SJCRH30 (cell line): ENCODE data around the gene MRTFA. TPM values are rescaled to one million over a fixed set of nuclear protein-coding genes. Genes with fewer than 3 reads are reported as not detected.
"Not testable (repeated sequence)": the region's sequence is repeated elsewhere in the genome, so short reads cannot be mapped to it uniquely, and the experiment has no call there.

Source experiments
- DNase-seq, 2 experiments: peaks; one replicate each; pipeline ENCODE4 v3.0.0-alpha.2; 2015 to 2020
- H3K27ac ChIP-seq: fragments of 250-450 bp; sonication (Bioruptor Pico); 2 replicates; pipeline ENCODE4 v1.5.1; 2020; ENCODE audit warnings: mild to moderate bottlenecking, moderate library complexity
- H3K27me3 ChIP-seq: fragments of 250-450 bp; sonication (Bioruptor Pico); 2 replicates; pipeline ENCODE4 v1.5.1; 2020; ENCODE audit warnings: mild to moderate bottlenecking, moderate library complexity
- H3K36me3 ChIP-seq: fragments of 250-450 bp; sonication (Bioruptor Pico); 2 replicates; pipeline ENCODE4 v1.5.1; 2020; ENCODE audit warnings: mild to moderate bottlenecking, moderate library complexity
- H3K4me1 ChIP-seq: fragments of 250-450 bp; sonication (Bioruptor Pico); 2 replicates; pipeline ENCODE4 v1.5.1; 2020; ENCODE audit warnings: mild to moderate bottlenecking, moderate library complexity
- H3K4me3 ChIP-seq: fragments of 250-450 bp; sonication (Bioruptor Pico); 2 replicates; pipeline ENCODE4 v1.5.1; 2020; ENCODE audit warnings: mild to moderate bottlenecking, moderate library complexity
- H3K9me3 ChIP-seq: fragments of 250-450 bp; sonication (Bioruptor Pico); replicated peaks from 2 replicates; pipeline ENCODE4 v1.5.1; 2020; ENCODE audit warnings: mild to moderate bottlenecking, moderate library complexity
- total RNA-seq: library from RNA; depleted of rRNA; stranded (reverse); fragments of >200 nt; shearing (Covaris generic); gene quantifications from 2 replicates; pipeline ENCODE4 v1.2.3, GENCODE V29; 2014

Gene MRTFA
- total RNA-seq, 1 experiment from 2014 or later = 12.3 TPM

- no peaks in the 10 kb centered on the region for H3K4me1 ChIP-seq
Observed at GRCh38 chr22:40671369-40671768, 34.9 kb upstream of the MRTFA start.

DNA sequence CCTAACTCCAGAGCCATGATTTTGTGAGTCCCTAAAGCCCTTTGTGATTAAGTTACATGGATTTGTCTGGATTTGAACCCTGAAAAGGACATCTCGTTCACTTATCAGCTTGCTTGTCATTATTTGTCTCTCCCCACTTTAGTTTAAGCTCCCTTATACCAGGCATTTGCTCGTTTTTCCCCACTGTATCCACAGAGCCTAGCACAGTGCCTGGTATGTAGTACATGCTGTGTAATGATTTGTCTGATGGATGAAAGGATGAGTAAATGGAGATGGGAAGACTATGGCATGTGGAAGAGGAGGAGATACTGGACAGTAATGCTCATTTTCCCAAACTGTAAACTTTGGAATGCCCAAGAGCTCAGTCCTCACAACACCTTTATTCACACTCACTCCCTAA lies 33.5 kb upstream of the MRTFA start:
- Histone ChIP-seq H3K36me3 (no peaks in the 10 kb centered on the region), H3K27me3 (no peaks in the 10 kb centered on the region), H3K27ac (no peak overlapping the region), H3K4me3 (no peak overlapping the region), H3K9me3 (no peaks in the 10 kb centered on the region), H3K4me1 (no peaks in the 10 kb centered on the region)
- no peak for DNase-seq

More at GRCh38 chr22:40671369-40671768, 34.9 kb upstream of the MRTFA start:
- no peak for DNase-seq
- no peaks in the 10 kb centered on the region for H3K9me3 ChIP-seq
- no peak overlapping the region for H3K27ac ChIP-seq
- H3K36me3 ChIP-seq = no peaks in the 10 kb centered on the region
- H3K27me3 ChIP-seq = no peaks in the 10 kb centered on the region
- no peak overlapping the region for H3K4me3 ChIP-seq

GRCh38 chr22:40668611-40669411 lies 32.3 kb upstream of the MRTFA start:
- H3K27ac ChIP-seq = no peak overlapping the region
- H3K4me3 ChIP-seq = no peak overlapping the region
- no peaks in the 10 kb centered on the region for H3K27me3 ChIP-seq
- no peaks in the 10 kb centered on the region for H3K9me3 ChIP-seq
- H3K4me1 ChIP-seq = no peaks in the 10 kb centered on the region
- DNase-seq = no peak
- H3K36me3 ChIP-seq = no peaks in the 10 kb centered on the region

GRCh38 chr22:40666151-40666848 lies 29.8 kb upstream of the MRTFA start:
- Histone ChIP-seq H3K9me3 (no peaks in the 10 kb centered on the region), H3K27ac (no peak overlapping the region), H3K4me1 (no peaks in the 10 kb centered on the region), H3K4me3 (no peak overlapping the region), H3K36me3 (no peaks in the 10 kb centered on the region), H3K27me3 (no peaks in the 10 kb centered on the region)
- DNase-seq = no peak

DNA sequence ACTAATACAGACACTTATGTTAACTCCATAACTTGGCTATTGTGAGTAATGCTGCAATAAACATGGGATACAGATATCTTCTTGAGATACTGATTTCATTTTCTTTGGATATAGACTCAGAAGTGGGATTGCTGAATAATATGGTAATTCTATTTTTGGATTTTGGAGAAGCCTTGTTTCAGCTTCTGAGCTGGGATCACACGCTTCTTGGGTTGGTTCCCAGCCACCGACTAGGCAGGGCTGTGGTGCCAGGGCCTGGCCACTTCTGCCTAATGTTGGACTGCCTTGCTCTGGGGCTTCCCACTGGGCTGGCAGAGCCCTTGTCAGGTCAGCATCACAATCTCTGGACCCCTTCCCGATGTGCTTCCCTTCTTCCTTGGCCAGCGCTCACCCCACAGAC lies 28.8 kb upstream of the MRTFA start:
- H3K27ac ChIP-seq = no peak overlapping the region
- no peaks in the 10 kb centered on the region for H3K9me3 ChIP-seq
- H3K4me3 ChIP-seq = no peak overlapping the region

DNA sequence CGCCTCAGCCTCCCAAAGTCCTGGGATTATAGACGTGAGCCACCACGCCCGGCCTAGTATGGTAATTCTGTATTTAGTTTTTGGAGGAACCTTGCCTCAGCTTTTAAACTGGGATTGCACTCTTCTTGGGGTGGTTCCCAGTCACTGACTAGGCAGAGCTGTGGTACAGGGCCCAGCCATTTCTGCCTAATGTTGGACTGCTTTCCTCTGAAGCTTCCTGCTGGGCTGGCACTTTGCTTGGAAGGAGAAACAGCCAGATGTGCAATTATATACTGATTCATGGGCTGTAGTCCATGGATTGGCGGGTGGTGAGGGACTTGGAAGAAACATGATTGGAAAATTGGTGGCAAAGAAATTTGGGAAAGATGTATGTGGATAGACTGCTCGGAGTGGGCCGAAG lies 25.2 kb upstream of the MRTFA start:
- DNase-seq = no peak
- Histone ChIP-seq H3K4me1 (peaks cover 7% of the 10 kb centered on the region), H3K27me3 (no peaks in the 10 kb centered on the region), H3K27ac (no peak overlapping the region), H3K4me3 (no peak overlapping the region), H3K36me3 (no peaks in the 10 kb centered on the region), H3K9me3 (no peaks in the 10 kb centered on the region)

More for the DNA sequence above, 28.8 kb upstream of the MRTFA start:
- DNase-seq = no peak
- no peaks in the 10 kb centered on the region for H3K36me3 ChIP-seq
- no peaks in the 10 kb centered on the region for H3K4me1 ChIP-seq
- no peaks in the 10 kb centered on the region for H3K27me3 ChIP-seq

- Histone ChIP-seq H3K9me3 (no peaks in the 10 kb centered on the region), H3K27ac (no peak overlapping the region), H3K4me3 (no peak overlapping the region), H3K36me3 (no peaks in the 10 kb centered on the region), H3K4me1 (peaks cover 7% of the 10 kb centered on the region), H3K27me3 (no peaks in the 10 kb centered on the region)
- no peak for DNase-seq
Observed at GRCh38 chr22:40660730-40661129, 24.2 kb upstream of the MRTFA start.

DNA sequence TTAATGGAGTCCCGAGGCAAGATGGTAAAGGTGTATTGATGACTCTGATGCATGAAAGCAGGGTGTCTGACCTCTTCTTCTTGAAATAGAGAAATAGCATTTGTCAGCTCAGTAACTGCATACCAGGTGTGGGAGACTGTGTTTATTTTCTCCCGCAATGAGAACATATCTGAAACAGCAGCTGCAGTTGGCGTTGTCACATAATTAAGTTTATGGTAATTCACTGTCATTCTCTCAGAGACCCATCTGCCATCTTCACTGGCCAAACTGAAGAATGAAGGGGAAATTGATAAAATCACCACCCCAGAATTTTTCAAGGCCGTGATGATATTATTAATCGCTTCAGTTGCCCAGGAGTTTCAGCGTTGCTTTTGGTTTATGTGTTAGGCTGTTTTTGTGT lies 22.6 kb upstream of the MRTFA start:
- Histone ChIP-seq H3K4me1 (peaks cover 15% of the 10 kb centered on the region), H3K4me3 (no peak overlapping the region), H3K27ac (no peak overlapping the region), H3K9me3 (no peaks in the 10 kb centered on the region), H3K36me3 (no peaks in the 10 kb centered on the region), H3K27me3 (no peaks in the 10 kb centered on the region)
- DNase-seq = peak in 1 of 2 experiments; percentile 46

- H3K36me3 ChIP-seq, H3K9me3 ChIP-seq, H3K4me3 ChIP-seq, H3K27ac ChIP-seq, DNase-seq, H3K27me3 ChIP-seq: not testable (repeated sequence)
- H3K4me1 ChIP-seq = peaks cover 29% of the 10 kb centered on the region
Observed at GRCh38 chr22:40656651-40657050, 20.1 kb upstream of the MRTFA start.

- H3K27me3 ChIP-seq, H3K9me3 ChIP-seq, H3K4me3 ChIP-seq, H3K27ac ChIP-seq, H3K36me3 ChIP-seq, DNase-seq: not testable (repeated sequence)
- peaks cover 32% of the 10 kb centered on the region for H3K4me1 ChIP-seq
Observed at GRCh38 chr22:40655941-40656340, 19.4 kb upstream of the MRTFA start.

DNA sequence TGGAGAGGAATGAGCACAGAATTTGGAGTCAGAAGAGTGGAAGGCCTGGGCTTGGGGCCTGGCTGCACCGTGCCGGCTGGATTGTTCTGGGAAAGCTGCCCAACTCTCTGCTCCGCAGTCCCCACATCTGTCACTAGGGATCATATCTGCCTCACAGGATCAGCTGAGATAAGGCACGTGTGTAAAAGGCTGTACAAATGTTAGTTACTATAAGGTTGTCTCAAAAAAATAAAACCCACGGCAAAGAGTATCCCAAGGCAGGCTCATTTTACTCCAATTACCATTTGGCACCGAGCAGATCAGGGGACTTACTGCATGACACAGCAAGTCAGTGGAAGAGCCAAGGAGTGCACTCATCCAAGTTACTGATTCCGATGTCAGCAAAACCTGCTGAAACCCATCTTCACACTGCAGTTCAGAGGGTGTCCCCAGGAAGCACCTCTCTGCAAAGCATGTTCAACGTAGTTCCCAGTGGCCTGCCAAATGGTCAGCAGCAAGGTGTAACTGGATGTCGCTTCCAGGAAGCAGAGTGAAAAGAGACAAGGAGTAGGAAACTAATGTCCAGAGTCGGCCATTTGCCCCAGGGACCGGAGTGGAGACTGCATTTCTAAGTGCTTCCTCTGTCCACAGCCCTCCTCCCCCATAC lies 18.1 kb upstream of the MRTFA start:
- Histone ChIP-seq H3K4me3 (peak overlapping the region; percentile 7), H3K36me3 (no peaks in the 10 kb centered on the region), H3K27me3 (no peaks in the 10 kb centered on the region), H3K4me1 (peaks cover 32% of the 10 kb centered on the region), H3K9me3 (no peaks in the 10 kb centered on the region), H3K27ac (peak overlapping the region; percentile 72)
- peak; percentile 80 to 89 for DNase-seq

GRCh38 chr22:40653361-40653760 lies 16.8 kb upstream of the MRTFA start:
- H3K27me3 ChIP-seq = no peaks in the 10 kb centered on the region
- H3K27ac ChIP-seq = no peak overlapping the region; the same call in 1 of the 2 replicates
- peak in 1 of 2 experiments; percentile 24 for DNase-seq
- peaks cover 26% of the 10 kb centered on the region for H3K4me1 ChIP-seq
- H3K9me3 ChIP-seq = no peaks in the 10 kb centered on the region
- H3K4me3 ChIP-seq = no peak overlapping the region
- no peaks in the 10 kb centered on the region for H3K36me3 ChIP-seq

GRCh38 chr22:40651563-40652501 lies 15.3 kb upstream of the MRTFA start:
- H3K4me1 ChIP-seq = peaks cover 26% of the 10 kb centered on the region
- no peaks in the 10 kb centered on the region for H3K9me3 ChIP-seq
- no peaks in the 10 kb centered on the region for H3K27me3 ChIP-seq
- peak; percentile 95 to 97 for DNase-seq
- peak overlapping the region; percentile 65 for H3K4me3 ChIP-seq
- peak overlapping the region; percentile 94 for H3K27ac ChIP-seq
- H3K36me3 ChIP-seq = no peaks in the 10 kb centered on the region

- H3K4me1 ChIP-seq = peaks cover 26% of the 10 kb centered on the region
- H3K27ac ChIP-seq = peak overlapping the region; percentile 94
- DNase-seq = peak in 1 of 2 experiments; percentile 64
- no peaks in the 10 kb centered on the region for H3K36me3 ChIP-seq
- H3K4me3 ChIP-seq = peak overlapping the region; percentile 65
- no peaks in the 10 kb centered on the region for H3K9me3 ChIP-seq
- no peaks in the 10 kb centered on the region for H3K27me3 ChIP-seq
Observed at GRCh38 chr22:40651057-40651456, 14.5 kb upstream of the MRTFA start.
